Neural progenitor cell (in vitro differentiated cells): ENCODE results near the gene MLN. TPM values are rescaled to one million over a fixed set of nuclear protein-coding genes. Genes with fewer than 3 reads are reported as not detected.

Experiments
- DNase-seq: peaks from one replicate; pipeline ENCODE4 v3.0.0-alpha.2; 2016; ENCODE audit warnings: low spot score
- H2AFZ ChIP-seq: fragments of 200-600 bp; sonication (generic); replicated peaks from 2 replicates; pipeline ENCODE4 v1.6.1; 2016; ENCODE audit warnings: antibody characterized with exemption
- H3F3A ChIP-seq: fragments of 200-600 bp; sonication (generic); 2 replicates; pipeline ENCODE4 v1.6.1; 2016; ENCODE audit warnings: antibody characterized with exemption, low read depth
- H3K27ac ChIP-seq: fragments of 200-600 bp; sonication (generic); 2 replicates; pipeline ENCODE4 v1.5.1; 2016; ENCODE audit warnings: mild to moderate bottlenecking
- H3K27me3 ChIP-seq: fragments of 200-600 bp; sonication (generic); 2 replicates; pipeline ENCODE4 v1.6.1; 2016; ENCODE audit warnings: mild to moderate bottlenecking, moderate library complexity
- H3K36me3 ChIP-seq: fragments of 200-600 bp; sonication (generic); 2 replicates; pipeline ENCODE4 v1.5.1; 2016
- H3K4me1 ChIP-seq: fragments of 200-600 bp; sonication (generic); 2 replicates; pipeline ENCODE4 v1.6.1; 2016; ENCODE audit warnings: mixed run types
- H3K4me2 ChIP-seq: fragments of 200-600 bp; sonication (generic); 2 replicates; pipeline ENCODE4 v1.6.1; 2016
- H3K4me3 ChIP-seq: fragments of 200-600 bp; sonication (generic); 2 replicates; pipeline ENCODE4 v1.5.1; 2016
- H3K79me2 ChIP-seq: fragments of 200-600 bp; sonication (generic); 2 replicates; pipeline ENCODE4 v1.6.1; 2016; ENCODE audit warnings: low read depth
- H3K9ac ChIP-seq: fragments of 200-600 bp; sonication (generic); 2 replicates; pipeline ENCODE4 v1.6.1; 2016
- H3K9me3 ChIP-seq: fragments of 200-600 bp; sonication (generic); 2 replicates; pipeline ENCODE4 v1.5.1; 2016; ENCODE audit warnings: low read depth
- H4K20me1 ChIP-seq: fragments of 200-600 bp; sonication (generic); 2 replicates; pipeline ENCODE4 v1.6.1; 2016; ENCODE audit warnings: low read depth
- H3K27ac Mint-ChIP-seq: 3 replicates; pipeline ENCODE4 v1.8.0; 2021; ENCODE audit warnings: mixed read lengths
- H3K27me3 Mint-ChIP-seq: 2 replicates; pipeline ENCODE4 v1.8.0; 2022; ENCODE audit warnings: low read depth, mild to moderate bottlenecking, inconsistent platforms, moderate library complexity, mixed read lengths; ENCODE audit not compliant: insufficient read depth
- H3K36me3 Mint-ChIP-seq: 3 replicates; pipeline ENCODE4 v1.8.0; 2021; ENCODE audit warnings: mixed read lengths
- H3K4me1 Mint-ChIP-seq: 3 replicates; pipeline ENCODE4 v1.8.0; 2021; ENCODE audit warnings: mixed read lengths
- H3K4me3 Mint-ChIP-seq: 3 replicates; pipeline ENCODE4 v1.8.0; 2021; ENCODE audit warnings: mild to moderate bottlenecking, moderate library complexity, mixed read lengths
- H3K9me3 Mint-ChIP-seq: 3 replicates; pipeline ENCODE4 v1.8.0; 2020; ENCODE audit warnings: mixed read lengths
- EZH2 ChIP-seq: fragments of 200-600 bp; sonication (generic); IDR thresholded peaks from 2 replicates; pipeline ENCODE4 v1.6.1; 2017; ENCODE audit warnings: antibody characterized with exemption, mild to moderate bottlenecking, moderate library complexity
- EZH2phosphoT487 ChIP-seq: fragments of 200-600 bp; sonication (generic); IDR thresholded peaks from 2 replicates; pipeline ENCODE4 v1.6.1; 2017; ENCODE audit warnings: antibody characterized with exemption
- total RNA-seq: library from RNA; depleted of rRNA; stranded (reverse); fragments of >200 nt; gene quantifications from 2 replicates; pipeline ENCODE4 v1.2.3, GENCODE V29; 2015; ENCODE audit warnings: low replicate concordance
- TF ChIP-seq, protein P1 (sequence below): fragments of 200-600 bp; sonication (generic); IDR thresholded peaks from 2 replicates; pipeline ENCODE4 v1.5.1; 2017; ENCODE audit warnings: antibody characterized with exemption, mild to moderate bottlenecking

MLN gene, protein sequence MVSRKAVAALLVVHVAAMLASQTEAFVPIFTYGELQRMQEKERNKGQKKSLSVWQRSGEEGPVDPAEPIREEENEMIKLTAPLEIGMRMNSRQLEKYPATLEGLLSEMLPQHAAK
- not detected in 2 replicates for total RNA-seq

DNA sequence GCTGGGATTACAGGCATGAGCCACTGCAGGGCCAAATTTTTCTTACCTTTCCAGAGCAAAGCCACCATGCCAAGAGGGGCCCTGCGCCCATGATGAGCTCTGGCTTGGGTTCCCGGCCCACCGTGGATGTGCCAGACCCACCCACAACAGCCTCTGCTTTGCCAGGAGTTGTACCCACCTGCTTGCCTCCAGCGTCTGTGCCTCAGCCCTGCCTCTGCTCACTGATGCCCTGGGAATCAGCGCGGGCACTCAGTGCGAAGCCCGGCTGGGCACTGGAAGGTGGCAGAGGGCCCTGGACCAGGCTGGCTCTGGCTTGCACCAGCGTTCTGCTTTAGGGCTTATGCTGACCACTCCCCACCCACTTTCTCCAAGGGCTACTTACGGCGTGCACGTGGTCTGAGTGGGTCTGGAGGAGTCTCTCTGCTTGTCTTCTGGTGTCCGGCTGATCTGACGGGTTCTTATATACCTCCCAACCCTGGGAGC lies at the start of gene MLN:
Gene MLN (minus strand): TSS at position 433 of the 483 bp plus-strand sequence. CDS start 2,840 bp downstream, outside the sequence.
- H3K4me3 ChIP-seq: no peak within 1 kb of the TSS
- peaks cover 57% of the 10 kb centered on the region for H3K4me1 Mint-ChIP-seq

DNA sequence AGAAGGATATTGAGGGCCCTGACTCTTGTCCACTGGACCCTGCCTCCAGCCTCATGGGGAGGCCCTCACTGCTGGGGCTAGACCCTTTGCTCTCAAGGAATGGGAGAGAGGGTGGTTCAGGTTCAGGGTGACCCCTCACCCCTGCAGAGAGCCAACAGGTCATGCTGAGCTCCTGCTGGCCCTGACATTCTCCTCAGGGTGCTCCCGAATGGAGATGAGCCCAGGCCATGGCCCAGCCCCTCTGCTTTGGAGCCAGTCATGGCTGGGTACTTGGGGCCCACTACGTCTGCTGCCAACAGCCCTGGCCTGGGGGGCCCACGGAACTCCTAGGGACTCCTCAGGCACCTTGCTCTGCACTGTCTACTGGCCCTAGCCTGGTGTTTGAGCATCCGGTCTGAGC lies 49.2 kb upstream of the MLN start:
- H3K9ac ChIP-seq: no peak overlapping the region
- H3K79me2 ChIP-seq: no peaks in the 10 kb centered on the region
- H3K36me3 ChIP-seq: no peaks in the 10 kb centered on the region
- H3K27me3 ChIP-seq: no peaks in the 10 kb centered on the region
- peaks cover 8% of the 10 kb centered on the region for H3K27me3 Mint-ChIP-seq
- no peaks in the 10 kb centered on the region for H3K36me3 Mint-ChIP-seq
- no peaks in the 10 kb centered on the region for H3K9me3 Mint-ChIP-seq
- H3K27ac ChIP-seq: no peak overlapping the region
- no peak overlapping the region for H3K27ac Mint-ChIP-seq
- no peak for TF ChIP-seq EZH2
- TF ChIP-seq, protein P1, sequence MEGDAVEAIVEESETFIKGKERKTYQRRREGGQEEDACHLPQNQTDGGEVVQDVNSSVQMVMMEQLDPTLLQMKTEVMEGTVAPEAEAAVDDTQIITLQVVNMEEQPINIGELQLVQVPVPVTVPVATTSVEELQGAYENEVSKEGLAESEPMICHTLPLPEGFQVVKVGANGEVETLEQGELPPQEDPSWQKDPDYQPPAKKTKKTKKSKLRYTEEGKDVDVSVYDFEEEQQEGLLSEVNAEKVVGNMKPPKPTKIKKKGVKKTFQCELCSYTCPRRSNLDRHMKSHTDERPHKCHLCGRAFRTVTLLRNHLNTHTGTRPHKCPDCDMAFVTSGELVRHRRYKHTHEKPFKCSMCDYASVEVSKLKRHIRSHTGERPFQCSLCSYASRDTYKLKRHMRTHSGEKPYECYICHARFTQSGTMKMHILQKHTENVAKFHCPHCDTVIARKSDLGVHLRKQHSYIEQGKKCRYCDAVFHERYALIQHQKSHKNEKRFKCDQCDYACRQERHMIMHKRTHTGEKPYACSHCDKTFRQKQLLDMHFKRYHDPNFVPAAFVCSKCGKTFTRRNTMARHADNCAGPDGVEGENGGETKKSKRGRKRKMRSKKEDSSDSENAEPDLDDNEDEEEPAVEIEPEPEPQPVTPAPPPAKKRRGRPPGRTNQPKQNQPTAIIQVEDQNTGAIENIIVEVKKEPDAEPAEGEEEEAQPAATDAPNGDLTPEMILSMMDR: no peak
- no peak for TF ChIP-seq EZH2phosphoT487
- H3F3A ChIP-seq: peaks cover 5% of the 10 kb centered on the region
- no peaks in the 10 kb centered on the region for H3K9me3 ChIP-seq
- H3K4me2 ChIP-seq: no peak overlapping the region
- no peak overlapping the region for H2AFZ ChIP-seq
- H3K4me1 Mint-ChIP-seq: peaks cover 7% of the 10 kb centered on the region
- H3K4me1 ChIP-seq: no peaks in the 10 kb centered on the region
- no peak overlapping the region for H3K4me3 Mint-ChIP-seq
- H3K4me3 ChIP-seq: no peak overlapping the region
- H4K20me1 ChIP-seq: no peaks in the 10 kb centered on the region
- DNase-seq: no peak

More for the DNA sequence above, at the start of gene MLN:
- Histone ChIP-seq H3K4me2 (peak within 1 kb of the TSS; percentile 46), H3K27ac (no peak within 1 kb of the TSS), H3K36me3 (no peaks in the 10 kb centered on the region), H2AFZ (no peak within 1 kb of the TSS), H3K79me2 (no peaks in the 10 kb centered on the region), H4K20me1 (no peaks in the 10 kb centered on the region), H3K9ac (no peak within 1 kb of the TSS), H3K9me3 (no peaks in the 10 kb centered on the region), H3F3A (peaks cover 25% of the 10 kb centered on the region), H3K27me3 (no peaks in the 10 kb centered on the region), H3K4me1 (peaks cover 47% of the 10 kb centered on the region)
- no peak for DNase-seq
- H3K9me3 Mint-ChIP-seq: no peaks in the 10 kb centered on the region
- peaks cover 11% of the 10 kb centered on the region for H3K27me3 Mint-ChIP-seq
- no peaks in the 10 kb centered on the region for H3K36me3 Mint-ChIP-seq
- peak within 1 kb of the TSS; percentile 35 for H3K4me3 Mint-ChIP-seq
- no peak within 1 kb of the TSS for H3K27ac Mint-ChIP-seq
- TF ChIP-seq, protein P1: no peak
- TF ChIP-seq EZH2phosphoT487 (no peak), EZH2 (no peak)

DNA sequence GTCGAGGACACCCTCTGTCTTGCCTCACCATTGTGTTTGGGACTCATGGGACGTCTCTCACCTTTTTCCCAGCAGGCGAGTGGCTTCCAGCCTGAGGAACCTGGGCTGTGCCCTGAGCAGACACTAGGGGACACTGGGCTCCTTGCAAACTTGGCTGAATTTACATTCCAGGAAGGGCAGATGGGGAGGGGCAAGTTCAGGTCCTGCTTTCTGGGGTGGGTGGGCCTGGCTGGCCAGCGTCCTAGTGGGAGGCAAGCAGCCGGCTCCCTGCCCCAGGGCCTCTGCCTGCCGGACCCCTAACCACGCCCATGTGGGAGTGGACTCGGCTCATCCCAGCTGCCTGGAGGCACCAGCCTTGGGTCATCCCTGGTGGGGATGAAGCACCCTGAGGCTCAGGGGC lies 48.2 kb upstream of the MLN start:
- Histone ChIP-seq H3K4me1 (no peaks in the 10 kb centered on the region), H2AFZ (no peak overlapping the region), H3K9me3 (no peaks in the 10 kb centered on the region), H3K79me2 (no peaks in the 10 kb centered on the region), H3K27ac (no peak overlapping the region), H3F3A (peaks cover 5% of the 10 kb centered on the region), H3K27me3 (no peaks in the 10 kb centered on the region), H3K9ac (no peak overlapping the region), H3K4me3 (no peak overlapping the region), H3K36me3 (no peaks in the 10 kb centered on the region), H4K20me1 (no peaks in the 10 kb centered on the region), H3K4me2 (no peak overlapping the region)
- H3K27ac Mint-ChIP-seq: peak overlapping the region; percentile 76
- H3K9me3 Mint-ChIP-seq: no peaks in the 10 kb centered on the region
- no peaks in the 10 kb centered on the region for H3K36me3 Mint-ChIP-seq
- DNase-seq: peak; percentile 60
- H3K4me3 Mint-ChIP-seq: no peak overlapping the region
- H3K4me1 Mint-ChIP-seq: peaks cover 7% of the 10 kb centered on the region
- peaks cover 8% of the 10 kb centered on the region for H3K27me3 Mint-ChIP-seq
- TF ChIP-seq EZH2phosphoT487: no peak
- TF ChIP-seq, protein P1: peak; percentile 54
